Gastroesophageal sphincter (tissue), 3 donors: ENCODE data around the gene MCTP1.

Source experiments
- EP300 ChIP-seq: sonication (generic); formaldehyde crosslinking; IDR thresholded peaks from one replicate; pipeline ENCODE4 v1.6.1; 2017; ENCODE audit warnings: antibody characterized with exemption, mild to moderate bottlenecking
- TF ChIP-seq, protein P1 (sequence below), 4 experiments: fragments of 200-600 bp in 2 of 4; fragments of 450-650 bp in 2 of 4; sonication (generic) in 1 of 4; IDR thresholded peaks; one replicate each; pipeline ENCODE4 v1.5.1; 2017 to 2019; ENCODE audit warnings: antibody characterized with exemption in 4 of 4, mild to moderate bottlenecking in 2 of 4, moderate library complexity in 2 of 4

DNA sequence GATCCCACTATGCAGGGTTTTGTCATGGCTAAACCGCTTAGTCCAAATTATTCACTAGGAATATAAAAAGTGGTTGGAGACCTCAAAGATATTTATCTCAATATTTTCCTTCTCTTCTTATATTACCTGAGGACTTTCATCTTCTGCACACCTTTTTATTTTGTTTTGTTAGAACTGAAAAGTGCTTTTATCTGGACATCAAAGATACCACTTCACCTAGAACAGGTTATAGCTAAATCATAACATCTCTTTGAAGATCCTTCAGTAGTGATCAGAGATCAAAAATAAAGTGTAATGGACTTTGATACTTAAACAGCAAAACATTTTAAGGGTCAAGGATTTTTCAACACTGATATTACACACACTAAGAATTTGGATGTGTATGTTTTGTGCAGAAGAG is 160.2 kb downstream of the MCTP1 start:
- TF ChIP-seq, protein P1, sequence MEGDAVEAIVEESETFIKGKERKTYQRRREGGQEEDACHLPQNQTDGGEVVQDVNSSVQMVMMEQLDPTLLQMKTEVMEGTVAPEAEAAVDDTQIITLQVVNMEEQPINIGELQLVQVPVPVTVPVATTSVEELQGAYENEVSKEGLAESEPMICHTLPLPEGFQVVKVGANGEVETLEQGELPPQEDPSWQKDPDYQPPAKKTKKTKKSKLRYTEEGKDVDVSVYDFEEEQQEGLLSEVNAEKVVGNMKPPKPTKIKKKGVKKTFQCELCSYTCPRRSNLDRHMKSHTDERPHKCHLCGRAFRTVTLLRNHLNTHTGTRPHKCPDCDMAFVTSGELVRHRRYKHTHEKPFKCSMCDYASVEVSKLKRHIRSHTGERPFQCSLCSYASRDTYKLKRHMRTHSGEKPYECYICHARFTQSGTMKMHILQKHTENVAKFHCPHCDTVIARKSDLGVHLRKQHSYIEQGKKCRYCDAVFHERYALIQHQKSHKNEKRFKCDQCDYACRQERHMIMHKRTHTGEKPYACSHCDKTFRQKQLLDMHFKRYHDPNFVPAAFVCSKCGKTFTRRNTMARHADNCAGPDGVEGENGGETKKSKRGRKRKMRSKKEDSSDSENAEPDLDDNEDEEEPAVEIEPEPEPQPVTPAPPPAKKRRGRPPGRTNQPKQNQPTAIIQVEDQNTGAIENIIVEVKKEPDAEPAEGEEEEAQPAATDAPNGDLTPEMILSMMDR (IDR thresholded peaks at IDR 0.05), result no peak
- TF ChIP-seq EP300, result no peak
